Right lobe of liver (tissue), 6 donors: ENCODE data around the gene RNF31. TPM values are rescaled to one million over a fixed set of nuclear protein-coding genes. Genes with fewer than 3 reads are reported as not detected.
A peak's percentile ranks its signal among the peaks of the same experiment; 100 is the strongest.

Experiments used
- ATAC-seq, 4 donors: fragments of 200-7000 bp; cut with Tn5 transposase; one replicate each; pipeline ENCODE4 v1.9.1; 2020; ENCODE audit warnings: mild to moderate bottlenecking in 4 of 4, moderate library complexity in 4 of 4
- DNase-seq, 3 donors: peaks; one replicate each; pipeline ENCODE4 v3.0.0-alpha.2; 2020
- H3K27ac ChIP-seq, 3 donors: fragments of 200-600 bp; one replicate each; pipeline ENCODE4 v1.8.0; 2022
- H3K27me3 ChIP-seq, 2 donors: fragments of 200-600 bp; one replicate each; pipeline ENCODE4 v1.8.0; 2022
- H3K36me3 ChIP-seq, 4 donors: fragments of 200-600 bp; sonication (generic) in 1 of 4; one replicate each; pipeline versions ENCODE4 v1.5.1 to v1.8.0; 2017 to 2022; ENCODE audit warnings: control low read depth in 1 of 4
- H3K4me1 ChIP-seq, 4 donors: fragments of 200-600 bp; sonication (generic) in 1 of 4; one replicate each; pipeline versions ENCODE4 v1.5.1 to v1.8.0; 2017 to 2022; ENCODE audit warnings: control low read depth in 1 of 4
- H3K4me3 ChIP-seq, 3 donors: fragments of 200-600 bp; one replicate each; pipeline ENCODE4 v1.8.0; 2022
- H3K9me3 ChIP-seq, 4 donors: fragments of 200-600 bp; sonication (generic) in 1 of 4; one replicate each; pipeline versions ENCODE4 v1.5.1 to v1.8.0; 2017 to 2022; ENCODE audit warnings: control low read depth in 1 of 4
- CTCF ChIP-seq, 4 donors: fragments of 200-600 bp in 3 of 4; fragments of 450-650 bp in 1 of 4; IDR thresholded peaks; one replicate each; pipeline versions ENCODE4 v1.5.1 to v1.8.0; 2016 to 2022; ENCODE audit warnings: antibody characterized with exemption in 4 of 4, mild to moderate bottlenecking in 2 of 4
- POLR2A ChIP-seq: fragments of 450-650 bp; IDR thresholded peaks from one replicate; pipeline ENCODE4 v1.6.1; 2017; ENCODE audit warnings: antibody characterized with exemption, mild to moderate bottlenecking
- WGBS: methylation state at CpG from one replicate; pipeline ENCODE4 v1.1.6; 2018; ENCODE audit warnings: low coverage, low lambda C conversion rate; ENCODE audit not compliant: insufficient coverage; ENCODE audit errors: missing lambda C conversion rate; 5-methylcytosine and 5-hydroxymethylcytosine counted together
- intact Hi-C, 2 donors: fragments of 100-400 bp; cut with DNase I; formaldehyde crosslinking; loops; one replicate each; pipeline versions ENCODE4 v1.11.2 to v1.14.1; 2022
- total RNA-seq, 6 experiments: library from RNA; depleted of rRNA in 2 of 6; stranded (reverse); fragments of >200 nt in 2 of 6; fragmentation: NEBNext Ultra II Directional in 3 of 6; extraction: Animal tissue kit (Norgen Biotek cat#: 25700) in 3 of 6; gene quantifications; one replicate each; pipeline versions ENCODE4 v1.1.0 to v1.2.4, GENCODE V29; 2016 to 2023
- donor health status: DM: no; HTN: yes; CAD: no.
- donor health status: DM: no; HTN: no; CAD: no.
- donor health status: DM: no; HTN: no; CAD: no.
- donor health status: DM: no; HTN: yes; CAD: no.
- donor health status: DM: no; HTN: yes; CAD: no.

RNF31 gene
- total RNA-seq, 6 experiments from 2014 or later = 17.5 to 39.6 (median 26.2) TPM

GRCh38 chr14:24137529-24138395, 9.5 kb upstream of the RNF31 start:
- no peak for DNase-seq
- 83% methylated on average over 4 of the region's 8 CpGs for whole genome bisulfite sequencing
- no peaks in the 10 kb centered on the region for H3K9me3 ChIP-seq
- H3K4me1 ChIP-seq = peaks cover 0 to 41% (median 7%) of the 10 kb centered on the region in 4 donors
- no peak for ATAC-seq
- no peak overlapping the region for H3K4me3 ChIP-seq
- H3K27me3 ChIP-seq = no peaks in the 10 kb centered on the region
- H3K27ac ChIP-seq = no peak overlapping the region
- TF ChIP-seq CTCF (IDR thresholded peaks at IDR 0.05) (no peak), POLR2A (no peak)
- peaks cover 0 to 21% (median 4%) of the 10 kb centered on the region in 4 donors for H3K36me3 ChIP-seq
- intact Hi-C loops = no loop called here

- ATAC-seq = no peak
- TF ChIP-seq CTCF (IDR thresholded peaks at IDR 0.05) (no peak), POLR2A (no peak)
- no peak overlapping the region for H3K4me3 ChIP-seq
- intact Hi-C loops = no loop called here
- H3K27ac ChIP-seq = no peak overlapping the region
- no peaks in the 10 kb centered on the region for H3K9me3 ChIP-seq
- DNase-seq = no peak
- peaks cover 0 to 41% (median 6%) of the 10 kb centered on the region in 4 donors for H3K4me1 ChIP-seq
- 78% methylated on average over 10 of the region's 13 CpGs for WGBS
- H3K36me3 ChIP-seq = peaks cover 0 to 23% (median 4%) of the 10 kb centered on the region in 4 donors
- H3K27me3 ChIP-seq = no peaks in the 10 kb centered on the region
Measured at GRCh38 chr14:24138396-24139271, 8.7 kb upstream of the RNF31 start.

GRCh38 chr14:24139272-24139934, 7.9 kb upstream of the RNF31 start:
- Histone ChIP-seq H3K9me3 (no peaks in the 10 kb centered on the region), H3K27ac (peak overlapping the region in 1 of 3 donors; percentile 34), H3K27me3 (no peaks in the 10 kb centered on the region), H3K36me3 (peaks cover 0 to 30% (median 6%) of the 10 kb centered on the region in 4 donors), H3K4me1 (peaks cover 0 to 41% (median 6%) of the 10 kb centered on the region in 4 donors), H3K4me3 (peak overlapping the region in 1 of 3 donors; percentile 75)
- ATAC-seq (no peak), DNase-seq (no peak)
- WGBS = 82% methylated on average over 5 of the region's 9 CpGs
- TF ChIP-seq CTCF (IDR thresholded peaks at IDR 0.05) = no peak
- TF ChIP-seq POLR2A = no peak
- intact Hi-C loops = no loop called here
